ENCODE measurements around the gene TGM1. TPM values are rescaled to one million over a fixed set of nuclear protein-coding genes. Genes with fewer than 3 reads are reported as not detected.

The TGM1 gene
- total RNA-seq, 4 donors from 2014 or later = 0.20 TPM; not detected in 3

GRCh38 chr14:24309538-24310264 is 46.7 kb upstream of the TGM1 start, which contains the start of gene LTB4R2:
Gene LTB4R2, plus strand, starts transcription at chr14:24310140. Its CDS starts 525 bp downstream, at chr14:24310665.
- intact Hi-C loops (cut with DNase I; ENCODE audit: low total_unique reads) (loop anchor here (2.0 to 5.0 kb wide), 2 partner anchors 67 to 128 kb away; partner anchors contain the start of gene TINF2), in situ Hi-C loops (cut with MboI; ENCODE audit: low sequenced_read_pairs in 4 of 4) (loop anchor here in 1 of 4 donors (10.0 kb wide), 1 partner anchor 65 kb away; the partner anchor contains the start of gene TINF2)
- DNase-seq (no peak), ATAC-seq (no peak)
- Histone ChIP-seq H3K27me3 (no peaks in the 10 kb centered on the region), H3K4me3 (peak within 1 kb of the TSS; percentile 51 to 75 (median 55)), H3K36me3 (peaks cover 0 to 25% of the 10 kb centered on the region in 2 donors), H3K4me1 (peaks cover 12 to 19% of the 10 kb centered on the region in 2 donors), H3K27ac (peak within 1 kb of the TSS; percentile 71 to 81 (median 73)), H3K9me3 (no peaks in the 10 kb centered on the region)
- TF ChIP-seq CTCF (IDR thresholded peaks at IDR 0.05 in 4 of 5, conservative IDR thresholded peaks at IDR 0.05 in 1 of 5) (no peak), POLR2A (IDR thresholded peaks at IDR 0.05) (no peak)

- TF ChIP-seq CTCF (IDR thresholded peaks at IDR 0.05 in 4 of 5, conservative IDR thresholded peaks at IDR 0.05 in 1 of 5) (peak in 1 of 5 experiments; percentile 32), POLR2A (IDR thresholded peaks at IDR 0.05) (no peak)
- no peak for DNase-seq
- intact Hi-C loops (cut with DNase I; ENCODE audit: low total_unique reads) = no loop called here
- peaks cover 0 to 37% of the 10 kb centered on the region in 2 donors for H3K36me3 ChIP-seq
- H3K4me1 ChIP-seq = peaks cover 12 to 13% of the 10 kb centered on the region in 2 donors
- H3K4me3 ChIP-seq = no peak overlapping the region
- no peaks in the 10 kb centered on the region for H3K27me3 ChIP-seq
- no peaks in the 10 kb centered on the region for H3K9me3 ChIP-seq
- ATAC-seq = no peak
- in situ Hi-C loops (cut with MboI; ENCODE audit: low sequenced_read_pairs in 4 of 4) = loop anchor here in 1 of 4 donors (10.0 kb wide), 1 partner anchor 64 kb away; the partner anchor contains the start of gene TINF2
- no peak overlapping the region for H3K27ac ChIP-seq
Observed at GRCh38 chr14:24308342-24309124, 45.6 kb upstream of the TGM1 start.

- Histone ChIP-seq H3K36me3 (peaks cover 0 to 45% of the 10 kb centered on the region in 2 donors), H3K27ac (no peak within 1 kb of the TSS), H3K9me3 (no peaks in the 10 kb centered on the region), H3K4me3 (no peak within 1 kb of the TSS), H3K4me1 (peaks cover 12 to 13% of the 10 kb centered on the region in 2 donors), H3K27me3 (no peaks in the 10 kb centered on the region)
- TF ChIP-seq CTCF (IDR thresholded peaks at IDR 0.05 in 4 of 5, conservative IDR thresholded peaks at IDR 0.05 in 1 of 5) (peak; percentile 50 to 92 (median 72)), POLR2A (IDR thresholded peaks at IDR 0.05) (no peak)
- in situ Hi-C loops (cut with MboI; ENCODE audit: low sequenced_read_pairs in 4 of 4) = loop anchor here in 1 of 4 donors (10.0 kb wide), 1 partner anchor 63 kb away; the partner anchor contains the start of gene TINF2
- ATAC-seq (peak in 1 of 2 donors; percentile 38), DNase-seq (no peak)
- intact Hi-C loops (cut with DNase I; ENCODE audit: low total_unique reads) = no loop called here
Observed at GRCh38 chr14:24307575-24308341, 44.8 kb upstream of the TGM1 start, which contains the start of gene CIDEB. Gene CIDEB, minus strand, starts transcription at chr14:24307977. Its CDS starts 119 bp downstream, at chr14:24307858.

DNA sequence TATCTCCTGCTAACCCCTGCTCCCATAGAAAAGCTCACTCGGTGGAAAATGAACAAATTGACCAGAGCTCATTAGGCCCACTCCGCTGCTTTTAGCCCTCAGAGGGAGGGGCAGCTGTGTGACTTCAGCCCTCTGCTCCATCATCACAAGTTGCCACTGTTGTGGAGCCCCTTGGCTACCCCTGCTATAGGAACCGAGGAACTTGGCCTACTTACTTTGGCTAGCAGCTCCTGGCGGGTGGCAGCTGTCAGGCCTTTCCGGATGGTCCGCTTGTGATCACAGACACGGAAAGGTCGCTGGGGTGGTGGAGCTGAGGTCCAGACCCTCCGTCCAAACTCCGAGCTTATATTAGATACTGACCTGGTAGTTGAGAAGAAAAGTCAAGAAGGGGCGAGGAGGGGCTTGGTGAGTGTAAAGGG is 44.2 kb upstream of the TGM1 start:
- no peaks in the 10 kb centered on the region for H3K9me3 ChIP-seq
- TF ChIP-seq POLR2A (IDR thresholded peaks at IDR 0.05) (no peak), CTCF (IDR thresholded peaks at IDR 0.05 in 4 of 5, conservative IDR thresholded peaks at IDR 0.05 in 1 of 5) (no peak)
- in situ Hi-C loops (cut with MboI; ENCODE audit: low sequenced_read_pairs in 4 of 4) (loop anchor here in 1 of 4 donors (10.0 kb wide), 1 partner anchor 62 kb away; the partner anchor contains the start of gene TINF2), intact Hi-C loops (cut with DNase I; ENCODE audit: low total_unique reads) (no loop called here)
- no peak for ATAC-seq
- H3K4me1 ChIP-seq = peaks cover 12 to 13% of the 10 kb centered on the region in 2 donors
- H3K27ac ChIP-seq = no peak overlapping the region
- DNase-seq = no peak
- no peak overlapping the region for H3K4me3 ChIP-seq
- no peaks in the 10 kb centered on the region for H3K27me3 ChIP-seq
- H3K36me3 ChIP-seq = peaks cover 0 to 51% of the 10 kb centered on the region in 2 donors
